LNCaP clone FGC (cell line): ENCODE data around the gene RBPJ.

Experiments used
- DNase-seq: peaks from one replicate; pipeline ENCODE4 v3.0.0-alpha.2; 2011; ENCODE audit warnings: low read depth
- H3K4me3 ChIP-seq: 2 replicates; pipeline ENCODE4 v1.5.1; 2011; ENCODE audit warnings: mild to moderate bottlenecking, low read depth, low read length, control low read depth
- TF ChIP-seq, protein P1 (sequence below): IDR thresholded peaks from 2 replicates; pipeline ENCODE4 v1.5.1; 2012; ENCODE audit warnings: mild to moderate bottlenecking; ENCODE audit not compliant: control insufficient read depth, insufficient read depth; ENCODE audit errors: extremely low read depth

The RBPJ gene

DNA sequence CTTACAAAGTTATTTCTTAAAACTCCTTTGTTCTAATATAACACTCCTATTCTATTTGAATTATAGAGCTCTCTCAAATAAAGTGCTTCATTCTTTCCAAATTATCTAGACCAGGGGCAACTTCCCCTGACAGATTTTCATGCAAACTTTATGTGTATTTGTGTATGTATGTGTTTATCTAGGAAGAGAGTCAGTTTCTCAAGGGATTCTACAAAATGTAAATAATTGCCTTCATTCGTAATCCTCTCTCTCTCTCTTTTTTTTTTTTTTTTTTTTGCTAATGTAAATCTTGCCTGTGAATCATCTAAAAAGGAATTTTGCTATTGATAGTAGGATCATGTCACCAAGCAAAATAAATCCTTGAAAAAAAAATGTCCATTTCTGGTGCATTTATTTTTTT, 38.9 kb upstream of the RBPJ start:
- H3K4me3 ChIP-seq = no peak overlapping the region
- DNase-seq = no peak
- TF ChIP-seq, protein P1, sequence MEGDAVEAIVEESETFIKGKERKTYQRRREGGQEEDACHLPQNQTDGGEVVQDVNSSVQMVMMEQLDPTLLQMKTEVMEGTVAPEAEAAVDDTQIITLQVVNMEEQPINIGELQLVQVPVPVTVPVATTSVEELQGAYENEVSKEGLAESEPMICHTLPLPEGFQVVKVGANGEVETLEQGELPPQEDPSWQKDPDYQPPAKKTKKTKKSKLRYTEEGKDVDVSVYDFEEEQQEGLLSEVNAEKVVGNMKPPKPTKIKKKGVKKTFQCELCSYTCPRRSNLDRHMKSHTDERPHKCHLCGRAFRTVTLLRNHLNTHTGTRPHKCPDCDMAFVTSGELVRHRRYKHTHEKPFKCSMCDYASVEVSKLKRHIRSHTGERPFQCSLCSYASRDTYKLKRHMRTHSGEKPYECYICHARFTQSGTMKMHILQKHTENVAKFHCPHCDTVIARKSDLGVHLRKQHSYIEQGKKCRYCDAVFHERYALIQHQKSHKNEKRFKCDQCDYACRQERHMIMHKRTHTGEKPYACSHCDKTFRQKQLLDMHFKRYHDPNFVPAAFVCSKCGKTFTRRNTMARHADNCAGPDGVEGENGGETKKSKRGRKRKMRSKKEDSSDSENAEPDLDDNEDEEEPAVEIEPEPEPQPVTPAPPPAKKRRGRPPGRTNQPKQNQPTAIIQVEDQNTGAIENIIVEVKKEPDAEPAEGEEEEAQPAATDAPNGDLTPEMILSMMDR = no peak

DNA sequence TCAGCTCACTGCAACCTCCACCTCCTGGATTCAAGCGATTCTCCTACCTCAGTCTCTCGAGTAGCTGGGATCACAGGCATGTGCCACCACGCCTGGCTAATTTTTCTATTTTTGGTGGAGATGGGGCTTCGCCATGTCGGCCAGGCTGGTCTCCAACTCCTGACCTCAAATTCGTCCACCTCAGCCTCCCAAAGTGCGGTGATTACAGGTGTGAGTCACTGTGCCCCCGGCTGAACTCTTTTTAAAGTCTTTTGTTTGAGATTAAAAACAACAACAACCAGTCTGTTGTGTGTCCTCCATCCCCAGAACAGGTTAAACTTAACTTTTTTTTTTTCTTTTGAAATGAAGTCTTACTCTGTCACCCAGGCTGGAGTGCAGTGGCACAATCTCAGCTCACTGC, 36.3 kb upstream of the RBPJ start:
- no peak overlapping the region for H3K4me3 ChIP-seq
- TF ChIP-seq, protein P1 = no peak
- no peak for DNase-seq

DNA sequence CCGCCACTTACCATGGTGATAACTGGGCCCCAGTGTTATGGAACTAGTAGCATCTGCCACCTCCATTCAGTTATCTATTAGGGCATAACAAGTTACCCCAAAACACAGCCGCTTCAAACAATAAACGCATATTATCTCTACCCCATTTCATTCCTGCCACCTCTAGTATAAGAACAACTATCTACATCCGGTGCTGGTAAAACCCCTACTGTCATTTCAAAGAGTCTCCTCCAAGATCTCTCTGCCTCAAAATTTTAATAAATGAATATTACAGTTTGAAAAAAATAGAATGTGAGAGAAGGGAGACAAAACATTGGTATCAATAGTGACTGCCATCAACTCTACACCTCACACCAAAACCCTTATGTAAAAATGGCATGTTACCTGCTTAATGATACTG, 35.5 kb upstream of the RBPJ start:
- TF ChIP-seq, protein P1 = no peak
- H3K4me3 ChIP-seq = no peak overlapping the region
- DNase-seq = no peak

DNA sequence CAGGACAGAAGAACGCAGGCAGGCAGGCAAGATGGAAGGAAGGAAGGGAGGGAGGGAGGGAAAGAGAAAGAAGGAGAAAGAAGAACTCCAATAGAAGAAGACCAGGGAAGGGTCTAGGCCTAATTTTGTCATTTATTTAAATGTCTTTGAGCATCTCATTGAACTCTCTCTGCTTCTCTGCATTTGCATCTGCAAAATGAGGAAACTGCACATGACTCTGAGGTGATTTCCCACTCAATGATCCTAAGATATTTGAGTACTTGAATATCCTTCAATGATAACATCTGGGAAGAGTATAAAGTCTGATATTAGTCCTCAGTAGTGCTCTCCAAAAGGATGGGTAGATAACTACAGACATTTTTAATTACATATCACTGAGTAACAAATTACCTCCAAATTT, 33.1 kb upstream of the RBPJ start:
- H3K4me3 ChIP-seq = no peak overlapping the region
- TF ChIP-seq, protein P1 = no peak
- no peak for DNase-seq

DNA sequence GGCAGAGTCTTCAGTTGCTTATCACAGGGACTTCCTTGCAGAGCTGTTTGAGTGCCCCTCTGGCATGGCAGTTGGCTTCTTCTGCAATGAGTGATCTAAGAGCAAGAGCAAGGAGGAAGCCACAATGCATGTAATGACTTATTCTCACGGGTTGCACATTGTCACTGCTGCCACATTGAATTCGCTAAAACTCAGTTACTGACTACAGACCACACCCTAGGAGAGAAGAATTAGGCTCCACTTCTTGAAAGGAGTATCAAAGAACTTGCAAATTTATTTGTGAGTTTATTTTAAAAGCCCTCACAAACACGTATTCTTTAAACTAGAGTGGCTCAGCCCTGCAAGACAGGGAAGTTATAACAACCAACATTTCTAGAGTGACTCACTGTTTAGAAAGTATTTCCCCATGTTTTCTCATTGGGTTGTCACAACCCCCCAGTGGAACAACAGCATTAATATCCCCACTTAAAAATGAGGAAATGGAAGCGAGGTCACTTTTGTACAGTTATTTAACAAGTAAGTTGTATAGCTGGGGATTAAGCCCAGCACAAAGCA, 32.4 kb upstream of the RBPJ start:
- no peak for DNase-seq
- TF ChIP-seq, protein P1 = no peak
- no peak overlapping the region for H3K4me3 ChIP-seq

DNA sequence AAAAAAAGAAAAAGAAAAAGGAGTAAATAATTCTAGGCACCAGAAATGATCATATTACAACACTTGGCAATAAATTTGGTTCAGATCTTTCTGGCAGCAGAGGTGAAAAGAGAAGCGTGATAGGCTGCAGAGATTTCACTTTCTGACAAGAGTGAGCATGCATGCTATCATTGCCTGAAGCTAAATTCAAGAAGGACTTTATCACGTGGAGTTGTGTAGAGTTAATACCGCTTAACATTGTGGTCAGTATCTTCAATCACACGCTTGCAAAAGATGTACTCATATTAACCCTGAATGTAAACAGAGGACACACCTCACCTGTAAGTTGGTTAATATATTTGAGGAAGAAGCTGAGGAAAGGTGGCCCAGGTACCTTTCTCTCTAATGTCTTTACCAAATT, 31.4 kb upstream of the RBPJ start:
- TF ChIP-seq, protein P1 = no peak
- peak; percentile 1 for DNase-seq

DNA sequence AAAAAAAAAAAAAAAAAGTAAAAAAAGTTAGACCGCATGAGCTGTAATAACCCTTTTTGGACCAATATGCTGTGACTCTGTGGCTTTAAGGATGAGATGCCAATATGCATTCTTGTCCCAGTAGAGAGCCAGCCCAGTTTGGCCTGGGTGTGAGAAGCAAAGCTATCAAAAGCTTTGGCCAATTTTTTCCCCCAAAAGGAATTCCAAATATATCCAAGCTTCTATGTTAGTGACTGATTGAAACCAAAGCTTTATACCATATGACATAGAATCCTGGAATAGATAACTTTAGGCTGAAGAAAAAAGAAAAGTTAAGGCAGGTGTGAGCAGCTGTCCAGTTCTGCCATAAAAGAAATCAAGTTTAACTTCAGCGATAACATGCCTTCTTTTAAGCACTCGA, 30.5 kb upstream of the RBPJ start:
- no peak overlapping the region for H3K4me3 ChIP-seq
- no peak for DNase-seq
- TF ChIP-seq, protein P1 = no peak

More for the DNA sequence above, 31.4 kb upstream of the RBPJ start:
- H3K4me3 ChIP-seq = no peak overlapping the region
